GM15510 (cell line): ENCODE data around the gene AMH.

ENCODE experiments used
- POLR2A ChIP-seq: IDR thresholded peaks from 3 replicates; pipeline ENCODE4 v1.6.1; 2011; ENCODE audit warnings: borderline replicate concordance; ENCODE audit not compliant: insufficient read length; ENCODE audit errors: extremely low read depth

The AMH gene

GRCh38 chr19:2288818-2289713, 39.9 kb downstream of the AMH start:
- TF ChIP-seq POLR2A = no peak

DNA sequence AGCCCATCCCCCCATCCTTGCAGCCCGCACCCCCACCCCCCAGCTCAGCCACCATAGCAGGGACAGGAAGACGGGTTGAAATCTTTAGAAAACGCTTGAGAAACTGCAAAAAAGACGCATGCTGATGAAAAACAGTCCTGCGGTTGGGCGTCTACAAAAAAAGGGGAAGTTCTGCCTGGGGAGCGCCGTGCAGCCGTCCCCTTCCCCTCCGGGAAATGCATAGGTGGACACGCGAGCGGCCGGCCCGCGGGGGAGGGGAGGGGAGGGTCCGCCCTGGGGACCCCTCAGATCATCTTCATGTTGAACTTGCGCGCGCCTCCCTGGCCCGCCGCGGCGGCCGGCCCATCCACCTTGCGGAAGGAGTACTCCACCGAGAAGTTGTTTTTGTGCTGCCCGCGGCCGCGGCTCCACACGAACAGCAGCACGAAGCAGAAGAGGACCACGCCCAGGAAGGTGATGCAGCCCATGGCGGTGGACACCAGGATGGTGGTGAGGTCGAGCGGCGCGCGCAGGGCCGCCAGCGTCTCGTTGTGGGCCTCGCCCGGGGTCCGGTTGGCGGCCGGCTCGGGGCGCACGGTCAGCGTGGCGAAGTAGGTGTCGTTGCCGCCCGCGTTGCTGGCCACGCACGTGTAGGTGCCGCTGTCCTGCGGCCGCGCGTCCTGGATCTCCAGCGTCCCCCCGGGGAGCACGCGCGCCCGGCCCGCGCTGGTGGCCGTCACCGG, 40.8 kb downstream of the AMH start:
- peak; percentile 25 for TF ChIP-seq POLR2A

DNA sequence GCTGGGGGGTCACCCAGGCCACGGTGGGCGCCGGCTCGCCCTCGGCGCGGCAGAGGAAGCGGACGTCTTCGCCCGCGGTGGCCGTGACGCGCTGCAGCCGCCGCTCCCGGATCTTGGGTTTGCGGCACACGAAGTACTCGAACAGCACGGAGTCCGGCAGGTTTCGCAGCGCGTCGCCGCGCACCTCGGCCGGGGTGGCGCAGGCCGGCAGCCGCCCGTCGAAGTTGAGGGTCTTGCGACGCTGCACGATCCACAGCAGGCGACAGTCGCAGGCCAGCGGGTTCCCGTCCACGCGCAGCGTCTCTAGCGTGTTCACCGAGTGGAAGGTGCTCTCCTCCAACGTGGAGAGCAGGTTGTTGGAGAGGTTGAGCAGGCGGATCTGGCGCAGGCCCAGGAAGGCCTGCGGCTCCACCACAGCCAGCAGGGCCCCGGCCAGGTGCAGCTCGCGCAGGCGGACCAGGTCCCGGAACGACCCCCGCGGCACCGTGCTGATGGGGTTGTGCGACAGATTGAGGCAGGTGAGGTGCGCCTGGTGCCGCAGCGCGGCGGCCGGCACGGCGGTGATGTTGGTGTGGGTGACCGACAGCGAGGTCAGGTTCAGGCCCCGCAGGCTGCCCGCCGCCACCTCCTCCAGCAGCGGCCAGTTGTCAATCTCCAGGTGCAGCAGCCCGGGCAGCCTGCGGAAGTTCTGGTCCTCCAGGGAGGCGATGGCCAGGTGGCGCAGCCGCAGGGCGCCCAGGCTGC, 41.5 kb downstream of the AMH start:
- no peak for TF ChIP-seq POLR2A

GRCh38 chr19:2291185-2291751, 42.1 kb downstream of the AMH start:
- TF ChIP-seq POLR2A = no peak

- no peak for TF ChIP-seq POLR2A
These were observed 45.7 kb downstream of the AMH start for GRCh38 chr19:2294687-2295335.

DNA sequence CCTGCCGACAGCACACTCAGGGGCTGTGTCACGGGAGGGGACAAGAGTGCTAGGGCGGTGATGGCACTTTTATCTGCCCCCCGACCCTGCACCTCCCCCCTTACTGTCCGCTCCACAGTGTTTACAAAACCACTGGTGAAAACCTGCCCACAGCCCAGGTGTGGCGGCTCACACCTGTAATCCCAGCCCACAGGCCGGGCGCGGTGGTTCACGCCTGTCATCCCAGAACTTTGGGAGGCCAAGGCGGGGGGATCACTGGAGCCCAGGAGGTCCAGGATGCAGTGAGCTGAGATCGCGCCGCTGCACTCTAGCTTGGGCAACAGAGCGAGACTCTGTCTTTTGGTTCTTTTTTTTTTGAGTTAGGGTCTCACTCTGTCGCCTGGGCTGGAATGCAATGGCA, 47.0 kb downstream of the AMH start:
- TF ChIP-seq POLR2A = no peak

DNA sequence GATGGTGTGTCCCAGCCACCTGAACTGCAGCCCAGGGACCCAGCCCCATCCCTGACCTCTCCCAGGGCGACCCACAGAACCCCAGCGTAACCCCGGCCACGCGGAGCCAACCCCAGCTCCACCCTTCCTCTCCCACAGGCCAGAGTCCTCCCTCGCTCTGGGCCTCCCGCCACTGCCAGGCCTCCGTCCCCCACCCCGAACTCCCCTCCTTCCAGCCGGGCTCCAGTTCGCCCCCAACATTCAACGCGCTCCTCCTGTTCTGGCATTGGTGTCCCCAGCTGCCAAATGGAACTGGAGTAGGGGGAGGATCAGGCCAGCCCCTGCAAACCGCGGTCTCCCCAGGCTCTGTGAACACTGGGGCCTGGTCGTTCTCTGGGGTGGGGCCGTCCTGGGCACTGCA, 51.4 kb downstream of the AMH start:
- TF ChIP-seq POLR2A = no peak
